HG03280 (cell line): ENCODE data around the gene LILRA1.
"Not testable (repeated sequence)": the region's sequence is repeated elsewhere in the genome, so short reads cannot be mapped to it uniquely, and the experiment has no call there.

Source experiments
- ATAC-seq: cut with Tn5 transposase; IDR thresholded peaks from one replicate; pipeline ENCODE4 v1.9.1; 2021; ENCODE audit warnings: mild to moderate bottlenecking, moderate library complexity; ENCODE audit not compliant: unreplicated experiment

Gene LILRA1

GRCh38 chr19:54593445-54593844, at the start of gene LILRA1:
LILRA1 (plus strand) TSS chr19:54593632; CDS start chr19:54594245, 613 bp downstream.
- not testable (repeated sequence) for ATAC-seq

GRCh38 chr19:54548806-54549205, 44.6 kb upstream of the LILRA1 start:
- ATAC-seq, result no peak

- ATAC-seq, result no peak
Measured at GRCh38 chr19:54549224-54549623, 44.2 kb upstream of the LILRA1 start.

GRCh38 chr19:54551293-54551692, 42.1 kb upstream of the LILRA1 start:
- no peak for ATAC-seq

GRCh38 chr19:54551950-54552912, 41.2 kb upstream of the LILRA1 start:
- no peak for ATAC-seq

- ATAC-seq, result no peak
Measured at GRCh38 chr19:54552913-54553310, 40.5 kb upstream of the LILRA1 start.

- ATAC-seq, result no peak
Measured at GRCh38 chr19:54554006-54554405, 39.4 kb upstream of the LILRA1 start.

- ATAC-seq, result no peak
Measured at GRCh38 chr19:54554896-54555295, 38.5 kb upstream of the LILRA1 start.

GRCh38 chr19:54556194-54556593, 37.2 kb upstream of the LILRA1 start:
- ATAC-seq, result no peak

- ATAC-seq, result no peak
Measured at GRCh38 chr19:54558339-54558738, 35.1 kb upstream of the LILRA1 start.

- ATAC-seq, result no peak
Measured at GRCh38 chr19:54560881-54561385, 32.5 kb upstream of the LILRA1 start.

- no peak for ATAC-seq
Measured at GRCh38 chr19:54561840-54562239, 31.6 kb upstream of the LILRA1 start.

GRCh38 chr19:54563206-54563605, 30.2 kb upstream of the LILRA1 start:
- not testable (repeated sequence) for ATAC-seq

- no peak for ATAC-seq
Measured at GRCh38 chr19:54570316-54570715, 23.1 kb upstream of the LILRA1 start.

GRCh38 chr19:54571715-54572615, 21.5 kb upstream of the LILRA1 start:
- ATAC-seq, result not testable (repeated sequence)

GRCh38 chr19:54572696-54573311, 20.6 kb upstream of the LILRA1 start:
- no peak for ATAC-seq

- no peak for ATAC-seq
Measured at GRCh38 chr19:54573330-54573872, 20.0 kb upstream of the LILRA1 start, which contains the start of gene LILRA2. LILRA2 (plus strand) TSS chr19:54573790; CDS start chr19:54573879, 89 bp downstream.

GRCh38 chr19:54574051-54574450, 19.4 kb upstream of the LILRA1 start:
- no peak for ATAC-seq

GRCh38 chr19:54574527-54575056, 18.8 kb upstream of the LILRA1 start:
- ATAC-seq, result no peak

- ATAC-seq, result not testable (repeated sequence)
Measured at GRCh38 chr19:54575205-54575604, 18.2 kb upstream of the LILRA1 start.
